Choroid plexus epithelial cell (primary cell): Measurements from ENCODE around the gene LIPC.

Source experiments
- DNase-seq: peaks from one replicate; pipeline ENCODE4 v3.0.0-alpha.2; 2010; ENCODE audit warnings: low read depth
- H3K4me3 ChIP-seq: 2 replicates; pipeline ENCODE4 v1.5.1; 2011; ENCODE audit warnings: low read depth, mild to moderate bottlenecking, control low read depth, low read length, moderate library complexity
- CTCF ChIP-seq: conservative IDR thresholded peaks from 2 replicates; pipeline ENCODE4 v1.5.1; 2011; ENCODE audit warnings: low read depth, mild to moderate bottlenecking, control low read depth, inconsistent platforms, low read length, moderate library complexity

Gene LIPC

GRCh38 chr15:58423831-58424608 is 7.8 kb upstream of the LIPC start:
- no peak overlapping the region for H3K4me3 ChIP-seq
- no peak for TF ChIP-seq CTCF
- no peak for DNase-seq

GRCh38 chr15:58424722-58425121 is 7.1 kb upstream of the LIPC start:
- TF ChIP-seq CTCF = no peak
- DNase-seq = no peak
- no peak overlapping the region for H3K4me3 ChIP-seq

GRCh38 chr15:58425185-58425584 is 6.6 kb upstream of the LIPC start:
- H3K4me3 ChIP-seq = no peak overlapping the region
- TF ChIP-seq CTCF = no peak
- DNase-seq = no peak

- no peak for DNase-seq
- TF ChIP-seq CTCF = no peak
- H3K4me3 ChIP-seq = no peak overlapping the region
Observed at GRCh38 chr15:58425834-58426233, 6.0 kb upstream of the LIPC start.

GRCh38 chr15:58426501-58426900 is 5.3 kb upstream of the LIPC start:
- DNase-seq = no peak
- no peak for TF ChIP-seq CTCF
- H3K4me3 ChIP-seq = no peak overlapping the region

- TF ChIP-seq CTCF = no peak
- H3K4me3 ChIP-seq = no peak overlapping the region
- no peak for DNase-seq
Observed at GRCh38 chr15:58427987-58428386, 3.8 kb upstream of the LIPC start.

- no peak for DNase-seq
- H3K4me3 ChIP-seq = no peak overlapping the region
- no peak for TF ChIP-seq CTCF
Observed at GRCh38 chr15:58430224-58430787, 1.5 kb upstream of the LIPC start.
